ENCODE data around the gene C12orf56.
"Not testable (repeated sequence)": the region's sequence is repeated elsewhere in the genome, so short reads cannot be mapped to it uniquely, and the experiment has no call there.

The C12orf56 gene

GRCh38 chr12:64299628-64300027 is 90.9 kb downstream of the C12orf56 start:
- no peak for DNase-seq (ENCODE audit: low spot score)

GRCh38 chr12:64296301-64296700 is 94.3 kb downstream of the C12orf56 start:
- DNase-seq (ENCODE audit: low spot score), result no peak

GRCh38 chr12:64293654-64294364 is 96.7 kb downstream of the C12orf56 start:
- no peak for DNase-seq (ENCODE audit: low spot score)

GRCh38 chr12:64293174-64293573 is 97.4 kb downstream of the C12orf56 start:
- not testable (repeated sequence) for DNase-seq (ENCODE audit: low spot score)

- peak; percentile 6 for DNase-seq (ENCODE audit: low spot score)
Measured at GRCh38 chr12:64286521-64286920, 104.0 kb downstream of the C12orf56 start.

- no peak for DNase-seq (ENCODE audit: low spot score)
Measured at GRCh38 chr12:64284256-64284655, 106.3 kb downstream of the C12orf56 start.

- DNase-seq (ENCODE audit: low spot score), result no peak
Measured at GRCh38 chr12:64278421-64278820, 112.1 kb downstream of the C12orf56 start.

- DNase-seq (ENCODE audit: low spot score), result no peak
Measured at GRCh38 chr12:64273527-64274403, 116.8 kb downstream of the C12orf56 start.

GRCh38 chr12:64270411-64270810 is 120.1 kb downstream of the C12orf56 start:
- DNase-seq (ENCODE audit: low spot score), result no peak

- no peak for DNase-seq (ENCODE audit: low spot score)
Measured at GRCh38 chr12:64269161-64269560, 121.4 kb downstream of the C12orf56 start.

- DNase-seq (ENCODE audit: low spot score), result no peak
Measured at GRCh38 chr12:64268409-64268808, 122.1 kb downstream of the C12orf56 start.

- no peak for DNase-seq (ENCODE audit: low spot score)
Measured at GRCh38 chr12:64265839-64266238, 124.7 kb downstream of the C12orf56 start.

GRCh38 chr12:64261813-64262212 is 128.7 kb downstream of the C12orf56 start:
- DNase-seq (ENCODE audit: low spot score), result no peak

GRCh38 chr12:64258576-64258975 is 132.0 kb downstream of the C12orf56 start:
- no peak for DNase-seq (ENCODE audit: low spot score)

GRCh38 chr12:64256166-64256800 is 134.3 kb downstream of the C12orf56 start:
- peak; percentile 80 for DNase-seq (ENCODE audit: low spot score)

- DNase-seq (ENCODE audit: low spot score), result no peak
Measured at GRCh38 chr12:64255249-64255648, 135.3 kb downstream of the C12orf56 start.

- DNase-seq (ENCODE audit: low spot score), result no peak
Measured at GRCh38 chr12:64253356-64253755, 137.2 kb downstream of the C12orf56 start.

GRCh38 chr12:64252681-64253080 is 137.9 kb downstream of the C12orf56 start:
- DNase-seq (ENCODE audit: low spot score), result no peak

- DNase-seq (ENCODE audit: low spot score), result no peak
Measured at GRCh38 chr12:64243809-64244208, 146.7 kb downstream of the C12orf56 start.

GRCh38 chr12:64240781-64241180 is 149.8 kb downstream of the C12orf56 start:
- DNase-seq (ENCODE audit: low spot score), result no peak

GRCh38 chr12:64237382-64237781 is 153.2 kb downstream of the C12orf56 start:
- DNase-seq (ENCODE audit: low spot score), result no peak

GRCh38 chr12:64236549-64236948 is 154.0 kb downstream of the C12orf56 start:
- DNase-seq (ENCODE audit: low spot score), result no peak

GRCh38 chr12:64232196-64232595 is 158.4 kb downstream of the C12orf56 start:
- DNase-seq (ENCODE audit: low spot score), result no peak

All from putamen (tissue), 1 donor.